Astrocyte of the cerebellum (primary cell): Measurements from ENCODE around the gene WSCD1.

Experiments used
- DNase-seq: peaks from one replicate; pipeline ENCODE4 v3.0.0-alpha.2; 2011; ENCODE audit warnings: low read depth
- H3K4me3 ChIP-seq: 2 replicates; pipeline ENCODE4 v1.5.1; 2011; ENCODE audit warnings: mild to moderate bottlenecking, low read depth, low read length, moderate library complexity
- CTCF ChIP-seq: IDR thresholded peaks from 2 replicates; pipeline ENCODE4 v1.5.1; 2012; ENCODE audit warnings: low read length, low read depth, moderate library complexity, mild to moderate bottlenecking; ENCODE audit errors: missing control alignments
- in situ Hi-C: cut with HindIII; loops from 2 replicates; pipeline ENCODE4 v1.10.0; 2017; ENCODE audit warnings: low sequenced_read_pairs

The WSCD1 gene

GRCh38 chr17:6045621-6046357 lies 24.4 kb upstream of the WSCD1 start:
- in situ Hi-C loops: no loop called here
- peak; percentile 18 for TF ChIP-seq CTCF
- no peak for DNase-seq
- no peak overlapping the region for H3K4me3 ChIP-seq

GRCh38 chr17:6046431-6046830 lies 23.7 kb upstream of the WSCD1 start:
- peak; percentile 36 for DNase-seq
- in situ Hi-C loops: no loop called here
- TF ChIP-seq CTCF: no peak
- no peak overlapping the region for H3K4me3 ChIP-seq

GRCh38 chr17:6046931-6047330 lies 23.2 kb upstream of the WSCD1 start:
- in situ Hi-C loops: no loop called here
- H3K4me3 ChIP-seq: no peak overlapping the region
- no peak for DNase-seq
- TF ChIP-seq CTCF: no peak

- no peak overlapping the region for H3K4me3 ChIP-seq
- peak; percentile 55 for DNase-seq
- TF ChIP-seq CTCF: no peak
- in situ Hi-C loops: no loop called here
Measured at GRCh38 chr17:6047966-6048365, 22.2 kb upstream of the WSCD1 start.

GRCh38 chr17:6048486-6048885 lies 21.7 kb upstream of the WSCD1 start:
- no peak overlapping the region for H3K4me3 ChIP-seq
- TF ChIP-seq CTCF: no peak
- in situ Hi-C loops: no loop called here
- no peak for DNase-seq

GRCh38 chr17:6052926-6053325 lies 17.3 kb upstream of the WSCD1 start:
- TF ChIP-seq CTCF: no peak
- in situ Hi-C loops: no loop called here
- DNase-seq: no peak
- H3K4me3 ChIP-seq: no peak overlapping the region

GRCh38 chr17:6054372-6054771 lies 15.8 kb upstream of the WSCD1 start:
- in situ Hi-C loops: no loop called here
- no peak overlapping the region for H3K4me3 ChIP-seq
- no peak for DNase-seq
- no peak for TF ChIP-seq CTCF
